ENCODE results near the gene RTN4RL1.

The RTN4RL1 gene

DNA sequence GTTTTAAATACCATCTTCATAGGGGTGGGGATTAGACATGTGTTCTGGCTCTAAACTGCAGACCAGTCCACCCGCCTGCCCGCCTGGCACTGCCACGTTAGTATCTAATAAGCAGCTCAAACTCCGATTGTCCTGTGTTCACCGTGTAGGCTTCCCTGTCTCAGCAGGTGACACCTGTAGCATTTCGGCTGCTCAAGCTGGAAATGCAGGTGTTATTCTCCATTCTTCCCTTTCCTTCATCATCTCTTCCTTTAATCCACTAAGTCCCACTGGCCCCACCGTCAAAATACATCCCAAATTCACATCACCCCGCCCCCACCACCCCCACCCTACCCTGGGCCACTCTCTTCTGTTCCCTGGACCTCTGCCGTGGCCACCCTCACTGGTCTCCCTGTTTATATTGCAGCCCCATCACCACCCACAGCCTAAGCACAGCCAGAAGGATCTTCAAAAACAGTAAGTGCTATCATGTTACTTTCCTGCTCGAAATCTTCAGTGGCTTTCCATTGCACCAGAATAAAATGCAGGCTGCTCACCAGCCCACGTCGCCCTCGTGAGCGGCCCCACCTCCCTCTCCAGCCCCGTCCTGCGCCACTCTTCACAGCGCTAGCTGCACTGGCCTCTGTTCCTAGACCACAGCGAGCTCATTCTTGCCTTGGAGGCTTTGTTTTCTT lies 65.1 kb downstream of the RTN4RL1 start:
- no peak overlapping the region for H3K4me3 ChIP-seq (ENCODE audit: low read depth, low read length)
- TF ChIP-seq, protein P1, sequence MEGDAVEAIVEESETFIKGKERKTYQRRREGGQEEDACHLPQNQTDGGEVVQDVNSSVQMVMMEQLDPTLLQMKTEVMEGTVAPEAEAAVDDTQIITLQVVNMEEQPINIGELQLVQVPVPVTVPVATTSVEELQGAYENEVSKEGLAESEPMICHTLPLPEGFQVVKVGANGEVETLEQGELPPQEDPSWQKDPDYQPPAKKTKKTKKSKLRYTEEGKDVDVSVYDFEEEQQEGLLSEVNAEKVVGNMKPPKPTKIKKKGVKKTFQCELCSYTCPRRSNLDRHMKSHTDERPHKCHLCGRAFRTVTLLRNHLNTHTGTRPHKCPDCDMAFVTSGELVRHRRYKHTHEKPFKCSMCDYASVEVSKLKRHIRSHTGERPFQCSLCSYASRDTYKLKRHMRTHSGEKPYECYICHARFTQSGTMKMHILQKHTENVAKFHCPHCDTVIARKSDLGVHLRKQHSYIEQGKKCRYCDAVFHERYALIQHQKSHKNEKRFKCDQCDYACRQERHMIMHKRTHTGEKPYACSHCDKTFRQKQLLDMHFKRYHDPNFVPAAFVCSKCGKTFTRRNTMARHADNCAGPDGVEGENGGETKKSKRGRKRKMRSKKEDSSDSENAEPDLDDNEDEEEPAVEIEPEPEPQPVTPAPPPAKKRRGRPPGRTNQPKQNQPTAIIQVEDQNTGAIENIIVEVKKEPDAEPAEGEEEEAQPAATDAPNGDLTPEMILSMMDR (IDR thresholded peaks at IDR 0.05; ENCODE audit: borderline replicate concordance, insufficient read depth, low read depth, low read length) = no peak

DNA sequence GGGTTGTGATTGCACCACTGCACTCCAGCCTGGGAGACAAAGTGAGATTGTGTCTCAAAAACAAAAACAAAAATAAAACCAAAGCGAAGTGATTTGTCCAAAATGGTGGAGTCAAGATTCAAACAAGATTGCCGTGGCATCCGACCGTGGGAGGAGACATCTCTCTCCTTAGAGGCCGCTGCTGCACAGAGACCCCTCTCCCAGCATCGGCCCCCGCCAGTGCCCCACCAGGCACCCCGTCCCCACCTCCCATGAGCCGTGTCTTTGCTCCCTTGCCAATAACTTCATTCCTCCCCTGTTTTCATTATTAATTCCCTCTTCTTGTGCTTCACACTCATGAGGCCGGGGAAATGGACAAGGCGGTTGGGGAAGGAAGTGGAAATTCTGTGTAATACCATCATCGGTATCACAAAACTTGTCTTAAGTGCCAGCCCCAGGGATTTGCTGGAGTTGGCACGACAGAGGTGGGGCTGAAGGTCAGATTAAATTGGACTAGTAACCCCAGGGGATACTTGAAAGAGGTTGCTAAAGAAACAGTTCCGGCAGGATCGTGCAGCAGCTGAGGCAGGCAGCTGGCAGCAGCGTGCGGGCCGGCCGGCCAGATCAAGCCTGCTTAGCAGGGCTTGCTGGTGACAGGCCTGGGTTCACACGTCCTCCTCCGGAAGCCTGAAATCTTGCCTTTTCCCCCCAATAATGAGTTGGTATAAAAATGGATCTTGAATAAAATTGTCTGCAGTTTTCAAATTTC lies 66.8 kb downstream of the RTN4RL1 start:
- TF ChIP-seq, protein P1 (IDR thresholded peaks at IDR 0.05; ENCODE audit: borderline replicate concordance, insufficient read depth, low read depth, low read length) = no peak
- H3K4me3 ChIP-seq (ENCODE audit: low read depth, low read length) = no peak overlapping the region

DNA sequence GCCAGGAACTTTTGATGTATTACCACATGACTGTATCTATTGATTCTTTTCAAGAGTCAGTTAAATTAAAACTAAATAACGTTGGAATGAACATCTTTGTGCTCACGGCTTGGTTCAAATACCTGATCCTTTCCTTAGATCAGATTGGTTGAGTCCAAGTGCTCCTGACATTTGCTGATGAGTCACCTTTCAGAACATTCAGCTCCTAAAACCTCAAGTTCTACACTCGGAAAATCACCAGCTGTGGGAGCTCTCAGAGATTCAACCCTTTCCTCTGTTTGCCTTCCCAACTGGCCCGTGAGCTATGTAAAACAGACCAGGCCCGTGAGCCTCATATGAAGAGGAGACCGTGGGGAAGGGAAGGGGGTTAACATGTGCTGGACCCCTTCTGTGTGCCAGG lies 68.1 kb downstream of the RTN4RL1 start:
- H3K4me3 ChIP-seq (ENCODE audit: low read depth, low read length) = no peak overlapping the region
- TF ChIP-seq, protein P1 (IDR thresholded peaks at IDR 0.05; ENCODE audit: borderline replicate concordance, insufficient read depth, low read depth, low read length) = no peak

DNA sequence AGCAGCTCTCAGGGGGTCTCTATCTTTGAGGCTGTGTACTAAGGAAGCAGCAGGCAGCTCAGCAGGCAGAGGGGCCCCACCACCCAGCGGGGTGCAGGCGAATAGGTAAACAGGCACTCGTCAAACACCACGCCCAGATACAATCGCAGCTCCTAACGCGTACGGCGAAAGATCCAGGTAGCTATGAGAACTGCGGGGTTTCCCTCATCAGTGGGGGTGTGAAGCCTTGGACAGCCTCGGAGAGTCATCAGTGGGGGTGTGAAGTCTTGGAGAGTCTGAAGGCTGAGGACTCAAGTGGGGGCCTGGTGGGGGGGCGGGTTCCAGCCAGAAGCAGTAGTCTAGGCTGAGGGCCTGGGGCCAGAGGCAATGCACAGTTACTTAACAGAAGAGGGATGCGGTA lies 69.0 kb downstream of the RTN4RL1 start:
- TF ChIP-seq, protein P1 (IDR thresholded peaks at IDR 0.05; ENCODE audit: borderline replicate concordance, insufficient read depth, low read depth, low read length) = no peak
- no peak overlapping the region for H3K4me3 ChIP-seq (ENCODE audit: low read depth, low read length)

DNA sequence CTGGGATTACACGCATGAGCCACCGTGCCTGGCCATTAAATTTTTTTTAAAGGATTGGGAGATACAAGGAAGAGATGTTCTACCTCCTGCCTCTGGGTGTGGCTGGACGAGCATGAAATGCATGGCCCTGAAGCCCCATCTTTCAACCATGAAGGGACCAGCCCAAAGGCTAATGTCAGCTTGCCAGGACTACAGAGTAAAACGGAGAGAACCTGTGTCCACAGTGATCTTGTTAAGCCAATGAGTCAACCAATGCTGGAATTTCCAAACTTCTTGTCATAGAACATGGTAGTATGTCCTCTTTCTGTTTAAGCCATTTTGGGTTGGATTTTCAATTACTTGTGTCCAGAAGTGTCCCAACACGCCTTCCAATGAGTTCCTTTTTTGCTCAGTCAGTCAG lies 71.3 kb downstream of the RTN4RL1 start:
- TF ChIP-seq, protein P1 (IDR thresholded peaks at IDR 0.05; ENCODE audit: borderline replicate concordance, insufficient read depth, low read depth, low read length) = no peak
- no peak overlapping the region for H3K4me3 ChIP-seq (ENCODE audit: low read depth, low read length)

GRCh38 chr17:1951920-1952319 lies 73.2 kb downstream of the RTN4RL1 start:
- no peak overlapping the region for H3K4me3 ChIP-seq (ENCODE audit: low read depth, low read length)
- TF ChIP-seq, protein P1 (IDR thresholded peaks at IDR 0.05; ENCODE audit: borderline replicate concordance, insufficient read depth, low read depth, low read length) = no peak

GRCh38 chr17:1949754-1950153 lies 75.4 kb downstream of the RTN4RL1 start:
- TF ChIP-seq, protein P1 (IDR thresholded peaks at IDR 0.05; ENCODE audit: borderline replicate concordance, insufficient read depth, low read depth, low read length) = no peak
- H3K4me3 ChIP-seq (ENCODE audit: low read depth, low read length) = no peak overlapping the region
